Stimulated activated CD4-positive, alpha-beta T cell treated with anti-CD3 and anti-CD28 coated beads, Interleukin-1b, Interleukin-23, amount 100 ng/mL, for 1 hour (primary cell): Measurements from ENCODE around the gene ADH6.
"Not testable (repeated sequence)": the region's sequence is repeated elsewhere in the genome, so short reads cannot be mapped to it uniquely, and the experiment has no call there.

Source experiments
- DNase-seq, 2 donors: peaks; one replicate each; pipeline ENCODE4 v3.0.0-alpha.2; 2020; ENCODE audit warnings: low read depth in 2 of 2

ADH6 gene

DNA sequence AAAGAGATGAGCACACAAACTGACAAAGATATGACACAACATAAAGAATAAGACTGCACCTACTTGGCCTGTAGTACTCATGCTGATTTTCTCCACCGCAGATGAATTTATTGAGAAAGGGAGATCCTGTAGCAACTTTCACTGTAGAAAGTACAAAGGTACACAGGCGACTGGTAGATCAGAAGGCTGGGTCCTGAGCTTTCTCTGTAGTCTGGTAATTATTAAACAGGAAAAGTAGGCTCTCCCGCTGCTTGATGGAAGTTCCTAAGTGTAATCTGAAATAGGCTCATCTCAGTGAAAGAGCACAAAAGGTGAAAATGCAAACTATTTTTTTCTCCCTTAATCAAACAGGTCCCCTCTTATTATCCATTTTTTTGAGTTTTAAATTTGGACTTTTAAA lies at the start of gene ADH6:
ADH6 (minus strand) TSS at position 175 of the 400 bp plus-strand sequence; CDS start at position 81, 94 bp downstream.
- no peak for DNase-seq

- DNase-seq: no peak
Observed at GRCh38 chr4:99264927-99265326, 45.9 kb upstream of the ADH6 start.

- DNase-seq: no peak
Observed at GRCh38 chr4:99252746-99253145, 33.7 kb upstream of the ADH6 start.

DNA sequence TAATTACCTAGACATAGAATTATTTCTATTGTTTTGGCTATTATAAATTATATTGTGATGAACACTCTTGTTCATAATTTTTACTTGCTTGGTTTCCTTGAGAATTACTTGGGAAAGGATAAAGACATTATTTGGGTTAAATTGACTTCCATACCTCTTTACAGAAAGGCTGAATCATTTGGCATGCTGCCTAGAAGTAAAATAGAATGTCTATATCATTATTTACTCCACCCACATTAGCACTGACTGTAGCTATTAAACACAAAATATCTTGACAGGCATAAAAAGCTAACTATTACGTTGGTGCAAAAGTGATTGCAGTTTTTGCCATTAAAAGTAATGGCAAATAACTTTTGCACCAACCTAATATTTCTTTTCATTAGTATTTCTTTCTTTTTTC lies 29.7 kb upstream of the ADH6 start:
- no peak for DNase-seq

DNA sequence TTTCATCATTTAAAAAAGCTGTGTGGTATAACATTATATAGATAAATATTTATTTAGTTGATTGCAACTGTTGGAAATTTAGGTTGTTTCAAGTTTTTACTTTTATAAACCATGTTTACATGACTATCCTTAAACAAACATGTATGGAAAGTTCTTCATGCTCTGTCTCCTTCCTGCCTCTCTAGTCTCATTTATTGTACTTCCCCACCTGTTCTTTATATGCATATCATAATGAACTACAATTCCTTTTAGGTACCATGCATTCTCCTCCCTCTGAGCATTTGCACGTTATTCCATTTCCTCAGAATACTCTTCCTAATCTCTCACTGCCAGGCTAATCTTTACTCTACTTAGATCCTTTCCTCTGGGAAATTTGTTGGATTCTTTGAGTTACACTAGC lies 16.9 kb upstream of the ADH6 start:
- DNase-seq: no peak

DNA sequence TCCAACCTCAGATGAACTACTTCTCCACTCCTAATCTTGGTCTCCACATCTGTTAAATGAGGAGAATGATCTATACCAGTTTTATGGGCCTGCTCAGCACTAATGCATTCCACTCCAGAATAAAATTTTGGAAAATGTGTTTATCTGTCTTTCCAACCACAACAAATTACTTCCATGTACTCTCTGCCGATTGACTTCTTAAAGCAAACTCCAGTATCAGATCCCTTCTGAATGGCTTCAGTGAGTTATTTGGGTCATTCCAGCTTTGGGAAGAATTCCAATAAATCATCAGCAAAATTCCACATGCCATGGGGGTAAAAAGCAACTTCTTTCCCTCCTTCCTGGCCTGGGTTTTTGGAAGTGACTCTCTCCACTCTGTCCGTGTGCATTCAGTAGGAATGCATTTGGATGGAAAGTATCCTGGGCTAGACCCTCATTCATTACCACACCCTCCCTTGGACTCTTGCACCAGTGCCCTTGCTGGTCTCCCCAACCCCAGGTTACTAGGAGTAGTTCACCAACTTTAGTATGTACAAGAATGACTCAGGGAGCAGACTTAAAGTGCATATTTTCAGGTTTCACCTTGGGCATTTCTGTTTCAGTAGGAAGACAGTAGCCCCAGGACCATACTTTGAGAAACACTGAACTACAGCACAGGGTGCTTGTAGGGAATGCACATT lies 15.4 kb upstream of the ADH6 start:
- no peak for DNase-seq

GRCh38 chr4:99233397-99233796 lies 14.4 kb upstream of the ADH6 start:
- not testable (repeated sequence) for DNase-seq

DNA sequence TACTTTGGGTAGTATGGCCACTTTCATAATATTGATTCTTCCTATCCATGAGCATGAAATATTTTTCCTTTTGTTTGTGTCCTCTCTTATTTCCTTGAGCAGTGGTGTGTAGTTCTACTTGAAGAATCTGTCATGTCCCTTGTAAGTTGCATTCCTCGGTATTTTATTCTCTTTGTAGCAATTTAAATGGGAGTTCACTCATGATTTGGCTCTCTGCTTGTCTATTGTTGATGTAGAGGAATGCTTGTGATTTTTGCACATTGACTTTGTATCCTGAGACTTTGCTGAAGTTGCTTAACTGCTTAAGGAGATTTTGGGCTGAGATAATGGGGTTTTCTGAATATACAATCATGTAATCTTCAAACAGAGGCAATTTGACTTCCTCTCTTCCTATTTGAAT lies 9.7 kb upstream of the ADH6 start:
- not testable (repeated sequence) for DNase-seq

- not testable (repeated sequence) for DNase-seq
Observed at GRCh38 chr4:99227646-99228045, 8.6 kb upstream of the ADH6 start.

- no peak for DNase-seq
Observed at GRCh38 chr4:99221980-99222379, 2.9 kb upstream of the ADH6 start.

- no peak for DNase-seq
Observed at GRCh38 chr4:99219479-99219878, 433 bp upstream of the ADH6 start.

GRCh38 chr4:99215521-99215920 lies 3.5 kb downstream of the ADH6 start:
- DNase-seq: no peak

DNA sequence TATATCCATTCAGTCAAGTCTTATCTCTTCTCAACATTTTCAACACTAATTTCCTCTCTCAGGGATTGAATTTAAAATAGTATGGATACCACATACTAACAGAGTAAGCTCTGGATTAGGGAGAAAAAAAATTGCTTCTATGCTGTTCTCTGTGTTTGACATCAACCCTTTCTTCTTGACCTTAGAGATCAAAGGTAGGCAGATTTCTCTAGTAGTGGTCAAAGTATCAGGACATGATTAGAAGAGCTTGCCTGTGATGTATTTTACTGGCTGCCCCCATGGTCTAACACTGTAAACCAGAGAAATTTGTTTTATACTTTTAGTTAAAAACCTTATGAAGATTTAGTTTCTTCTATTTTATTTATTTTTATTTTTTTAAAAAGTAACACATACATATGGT lies 8.3 kb downstream of the ADH6 start:
- no peak for DNase-seq

GRCh38 chr4:99209671-99210070 lies 9.4 kb downstream of the ADH6 start:
- no peak for DNase-seq

DNA sequence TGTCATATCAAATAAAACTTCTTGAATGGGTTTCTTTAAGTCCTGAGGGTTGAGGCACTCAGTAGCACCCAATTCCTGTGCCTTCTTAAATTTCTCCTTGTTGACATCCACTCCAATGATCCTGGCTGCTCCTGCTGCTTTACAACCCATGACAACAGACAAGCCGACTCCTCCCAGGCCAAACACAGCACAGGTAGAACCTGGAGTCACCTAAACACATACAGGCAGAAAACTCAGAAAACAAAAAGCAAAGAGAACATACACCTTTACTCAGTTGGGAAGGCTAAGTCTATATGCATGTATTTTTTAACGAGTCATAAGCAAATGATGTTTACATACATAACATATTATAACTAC lies 10.3 kb downstream of the ADH6 start:
- no peak for DNase-seq

GRCh38 chr4:99207911-99208718 lies 10.9 kb downstream of the ADH6 start:
- no peak for DNase-seq

DNA sequence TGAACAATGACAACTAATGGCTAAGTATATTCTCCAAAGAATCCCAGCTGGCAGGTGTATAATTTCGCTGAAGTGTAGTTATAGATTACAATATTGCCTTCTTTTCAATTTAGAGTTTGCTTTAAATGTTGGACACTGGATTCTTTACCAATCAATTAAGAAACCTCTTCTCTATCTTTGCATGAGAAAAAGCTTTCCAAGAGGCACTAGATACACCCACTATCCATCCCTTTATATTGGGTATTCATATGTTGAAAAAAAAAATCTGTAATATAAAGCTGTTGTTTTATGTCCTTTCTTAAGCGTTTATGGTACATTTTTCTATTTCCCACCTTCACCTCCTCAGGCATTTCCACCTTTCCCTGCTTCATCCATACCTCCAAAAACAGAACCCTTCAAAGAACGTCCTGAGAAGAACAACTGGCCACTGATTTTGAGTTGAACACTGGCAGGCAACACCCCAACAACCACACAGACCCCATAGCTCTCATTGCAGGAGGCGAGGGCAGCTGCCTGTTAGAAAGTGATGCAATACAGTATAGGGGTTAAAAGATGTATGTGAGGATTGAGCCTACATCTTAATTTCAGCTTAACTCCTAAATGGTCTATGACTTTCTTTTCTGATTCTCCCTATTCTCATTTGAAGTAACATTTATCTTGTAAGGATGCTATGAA lies 11.8 kb downstream of the ADH6 start:
- no peak for DNase-seq

GRCh38 chr4:99205153-99205979 lies 13.7 kb downstream of the ADH6 start:
- DNase-seq: no peak

- DNase-seq: no peak
Observed at GRCh38 chr4:99202536-99202935, 16.5 kb downstream of the ADH6 start.

- no peak for DNase-seq
Observed at GRCh38 chr4:99202094-99202493, 17.0 kb downstream of the ADH6 start.

DNA sequence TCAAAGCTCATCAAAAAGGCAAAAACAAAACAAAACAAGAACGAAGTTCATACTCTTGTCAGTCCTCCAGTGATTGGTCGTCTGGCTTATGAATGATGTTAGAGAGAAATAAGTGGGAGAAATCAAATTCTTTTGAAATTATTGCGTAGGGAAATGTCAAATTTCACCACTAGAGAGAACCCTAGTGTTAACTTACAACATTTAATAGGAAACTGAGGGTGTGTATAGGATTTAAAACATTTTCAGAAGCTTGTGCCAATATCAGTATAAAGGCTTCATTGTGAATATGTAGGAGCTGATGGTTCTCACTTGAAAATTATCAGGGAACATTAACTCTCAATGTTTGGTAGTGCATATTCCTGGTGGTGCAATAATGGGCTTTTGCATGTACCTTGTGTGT lies 17.4 kb downstream of the ADH6 start:
- DNase-seq: no peak

DNA sequence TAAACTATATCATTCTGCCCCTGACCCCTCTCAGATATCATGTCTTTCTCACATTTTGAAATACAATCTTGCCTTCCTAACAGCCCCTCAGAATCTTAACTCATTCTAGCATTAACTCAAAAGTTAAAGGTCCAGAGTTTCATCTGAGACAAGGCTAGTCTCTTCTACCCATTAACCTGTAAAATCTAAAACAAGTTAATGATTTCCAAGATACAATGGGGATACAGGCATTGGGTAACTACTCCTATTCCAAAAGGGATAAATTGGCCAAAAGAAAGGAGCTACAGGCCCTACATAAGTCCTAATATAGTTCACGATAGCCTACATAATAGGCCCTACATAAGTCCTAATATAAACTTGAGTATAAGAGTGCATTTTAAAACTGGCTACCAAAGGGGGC lies 18.9 kb downstream of the ADH6 start:
- DNase-seq: no peak
